HCT116 (cell line): ENCODE data around the gene KCTD17. TPM values are rescaled to one million over a fixed set of nuclear protein-coding genes. Genes with fewer than 3 reads are reported as not detected.

Source experiments
- ATAC-seq: fragments of 200-7000 bp; cut with Tn5 transposase; 2 replicates; pipeline ENCODE4 v1.9.1; 2020; ENCODE audit warnings: mild to moderate bottlenecking, moderate library complexity
- BruUV-seq: library from RNA; stranded (reverse); fragments of 400-500 nt; replicated peaks from 2 replicates; lab custom pipeline; 2021; lab: Mats Ljungman, UMichigan
- CTCF ChIA-PET: fragments of 300-600 bp; sonication (Branson Sonifier 250); formaldehyde crosslinking; loops from one replicate; lab custom pipeline; 2021; ENCODE audit warnings: antibody characterized with exemption; lab: Charles Lee
- POLR2A ChIA-PET: fragments of 300-600, 350-600 bp; sonication (Branson Sonifier 250); formaldehyde crosslinking; loops from one replicate; lab custom pipeline; 2021; ENCODE audit warnings: antibody characterized with exemption; lab: Charles Lee
- RAD21 ChIA-PET, 2 experiments: fragments of 300-600 bp; sonication (Branson Sonifier 250); formaldehyde crosslinking; loops; one replicate each; lab custom pipeline; 2023; ENCODE audit warnings: low total read pairs in 2 of 2; ENCODE audit not compliant: uncharacterized antibody in 2 of 2, unreplicated experiment in 2 of 2, low non-redundant PET in 1 of 2; lab: Charles Lee
- DNase-seq: peaks from one replicate; pipeline ENCODE4 v3.0.0-alpha.2; 2010; ENCODE audit warnings: low read depth, low spot score
- H2AFZ ChIP-seq: fragments of 200-600 bp; shearing (Covaris generic), sonication (generic); 2 replicates; pipeline ENCODE4 v1.6.1; 2017; ENCODE audit warnings: low read depth, mixed run types, mixed read lengths, antibody characterized with exemption, low read length; ENCODE audit not compliant: poor library complexity, severe bottlenecking
- H3K27ac ChIP-seq: 2 replicates; pipeline ENCODE4 v1.5.1; 2012; ENCODE audit warnings: low read depth, low read length
- H3K27me3 ChIP-seq: fragments of 200-600 bp; sonication (generic); 2 replicates; pipeline ENCODE4 v1.6.1; 2016; ENCODE audit warnings: mixed run types, low read length, mixed read lengths; ENCODE audit not compliant: insufficient read depth
- H3K36me3 ChIP-seq, 2 experiments: fragments of 200-500 bp in 1 of 2; fragments of 200-600 bp in 1 of 2; sonication (Bioruptor generic) in 1 of 2; sonication (generic) in 1 of 2; 2 replicates each; pipeline versions ENCODE4 v1.5.1 to v1.6.1; 2014 to 2016; ENCODE audit warnings: low read length in 2 of 2, inconsistent platforms in 1 of 2, mixed read lengths in 1 of 2, mixed run types in 1 of 2; ENCODE audit not compliant: insufficient read depth in 2 of 2, control insufficient read depth in 1 of 2
- H3K4me1 ChIP-seq, 2 experiments: fragments of 200-600 bp in 1 of 2; sonication (generic) in 1 of 2; 2 replicates each; pipeline versions ENCODE4 v1.5.1 to v1.6.1; 2012 to 2017; ENCODE audit warnings: low read length in 2 of 2, inconsistent platforms in 1 of 2, mild to moderate bottlenecking in 1 of 2, mixed read lengths in 1 of 2, mixed run types in 1 of 2, moderate library complexity in 1 of 2; ENCODE audit not compliant: insufficient read depth in 2 of 2, control insufficient read depth in 1 of 2
- H3K4me2 ChIP-seq: fragments of 200-600 bp; sonication (generic); 2 replicates; pipeline ENCODE4 v1.6.1; 2017; ENCODE audit warnings: mixed run types, low read length, mixed read lengths
- H3K4me3 ChIP-seq, 2 experiments: fragments of 200-600 bp in 1 of 2; sonication (generic) in 1 of 2; replicated peaks in 1 of 2; 2 replicates each; pipeline ENCODE4 v1.5.1; 2011 to 2016; ENCODE audit warnings: low read length in 2 of 2, control low read depth in 1 of 2, low read depth in 1 of 2, mild to moderate bottlenecking in 1 of 2, mixed read lengths in 1 of 2, mixed run types in 1 of 2
- H3K79me2 ChIP-seq: fragments of 200-600 bp; sonication (generic); 2 replicates; pipeline ENCODE4 v1.6.1; 2017; ENCODE audit warnings: mild to moderate bottlenecking, mixed run types, low read length, moderate library complexity, mixed read lengths; ENCODE audit not compliant: insufficient read depth
- H3K9ac ChIP-seq: fragments of 200-600 bp; sonication (generic); 2 replicates; pipeline ENCODE4 v1.6.1; 2016; ENCODE audit warnings: low read length, mixed read lengths
- H3K9me2 ChIP-seq: fragments of 200-600 bp; sonication (generic), shearing (Covaris generic); 2 replicates; pipeline ENCODE4 v1.6.1; 2017; ENCODE audit warnings: mixed run types, mild to moderate bottlenecking, moderate library complexity; ENCODE audit not compliant: insufficient read depth
- H3K9me3 ChIP-seq, 2 experiments: fragments of 200-500 bp in 1 of 2; fragments of 200-600 bp in 1 of 2; sonication (Bioruptor generic) in 1 of 2; sonication (generic) in 1 of 2; 2 replicates each; pipeline ENCODE4 v1.6.1; 2014 to 2017; ENCODE audit warnings: low read length in 2 of 2, mixed read lengths in 2 of 2, inconsistent platforms in 1 of 2, low read depth in 1 of 2, mild to moderate bottlenecking in 1 of 2, mixed run types in 1 of 2, moderate library complexity in 1 of 2; ENCODE audit not compliant: control insufficient read depth in 1 of 2, insufficient read depth in 1 of 2
- H4K20me1 ChIP-seq: fragments of 200-600 bp; sonication (generic), shearing (Covaris generic); 2 replicates; pipeline ENCODE4 v1.6.1; 2017; ENCODE audit warnings: mixed run types, mild to moderate bottlenecking, moderate library complexity; ENCODE audit not compliant: insufficient read depth
- CBX3 ChIP-seq: IDR thresholded peaks from 2 replicates; pipeline ENCODE4 v1.6.1; 2012; ENCODE audit warnings: low read depth
- ELF1 ChIP-seq: IDR thresholded peaks from 2 replicates; pipeline ENCODE4 v1.6.1; 2012; ENCODE audit warnings: low read depth, borderline replicate concordance
- FOSL1 ChIP-seq: IDR thresholded peaks from 2 replicates; pipeline ENCODE4 v1.6.1; 2012; ENCODE audit warnings: low read depth
- JUND ChIP-seq: IDR thresholded peaks from 2 replicates; pipeline ENCODE4 v1.6.1; 2012
- POLR2A ChIP-seq: IDR thresholded peaks from 2 replicates; pipeline ENCODE4 v1.7.0; 2011; ENCODE audit warnings: borderline replicate concordance; ENCODE audit not compliant: insufficient read depth, insufficient read length; ENCODE audit errors: extremely low read depth
- POLR2AphosphoS5 ChIP-seq: IDR thresholded peaks from 2 replicates; pipeline ENCODE4 v1.6.1; 2011; ENCODE audit warnings: mild to moderate bottlenecking, low read depth, low read length, moderate library complexity
- RAD21 ChIP-seq: IDR thresholded peaks from 2 replicates; pipeline ENCODE4 v1.6.1; 2012; ENCODE audit warnings: low read depth, mild to moderate bottlenecking
- SIN3A ChIP-seq: IDR thresholded peaks from 2 replicates; pipeline ENCODE4 v1.6.1; 2012; ENCODE audit warnings: low read depth
- SP1 ChIP-seq: IDR thresholded peaks from 2 replicates; pipeline ENCODE4 v1.6.1; 2012; ENCODE audit warnings: low read depth
- SRF ChIP-seq: IDR thresholded peaks from 2 replicates; pipeline ENCODE4 v1.6.1; 2012; ENCODE audit warnings: low read depth
- YY1 ChIP-seq: IDR thresholded peaks from 2 replicates; pipeline ENCODE4 v1.6.1; 2011; ENCODE audit warnings: low read length, low read depth, moderate library complexity, mild to moderate bottlenecking; ENCODE audit not compliant: insufficient replicate concordance; ENCODE audit errors: extremely low read depth
- intact Hi-C: fragments of 100-400 bp; cut with micrococcal nuclease; formaldehyde crosslinking; loops from 2 replicates; pipeline ENCODE4 v1.10.0; 2022
- total RNA-seq: library from RNA; stranded (reverse); gene quantifications from one replicate; pipeline ENCODE4 v1.2.1, GENCODE V29; 2021; ENCODE audit not compliant: unreplicated experiment
- TF ChIP-seq, protein P1 (sequence below): IDR thresholded peaks from 2 replicates; pipeline ENCODE4 v1.6.1; 2012; ENCODE audit warnings: low read depth
- TF ChIP-seq, protein P2 (sequence below), 3 experiments: fragments of 200-600 bp in 1 of 3; sonication (generic) in 1 of 3; IDR thresholded peaks in 2 of 3; conservative IDR thresholded peaks in 1 of 3; 2 replicates each; pipeline ENCODE4 v1.5.1; 2012 to 2017; ENCODE audit warnings: low read depth in 2 of 3, low read length in 2 of 3, antibody characterized with exemption in 1 of 3, borderline replicate concordance in 1 of 3, control low read depth in 1 of 3, mild to moderate bottlenecking in 1 of 3, mixed read lengths in 1 of 3, mixed run types in 1 of 3, moderate library complexity in 1 of 3; ENCODE audit not compliant: insufficient read depth in 1 of 3
- TF ChIP-seq, protein P3 (sequence below): IDR thresholded peaks from 2 replicates; pipeline ENCODE4 v1.6.1; 2011; ENCODE audit warnings: mild to moderate bottlenecking, low read length, moderate library complexity; ENCODE audit not compliant: insufficient replicate concordance; ENCODE audit errors: extremely low read depth

Gene KCTD17
- total RNA-seq, 1 experiment from 2014 or later, result 23.4 TPM

GRCh38 chr22:37032134-37032534 lies 19.4 kb upstream of the KCTD17 start:
- ChIA-PET RAD21 (no interaction called here), CTCF (interaction anchor here (1.2 to 6.4 kb wide), 2 partner anchors 10 to 13 kb away, joined by 4 to 33 read pairs; no protein-coding TSS in a partner anchor), POLR2A (no interaction called here)
- Histone ChIP-seq H2AFZ (no peak overlapping the region), H3K9me2 (no peaks in the 10 kb centered on the region), H3K79me2 (no peaks in the 10 kb centered on the region), H3K27ac (no peak overlapping the region), H3K27me3 (no peaks in the 10 kb centered on the region), H3K9me3 (no peaks in the 10 kb centered on the region), H3K4me1 (peaks cover 4 to 15% of the 10 kb centered on the region in 2 experiments; a peak in 3 of 4 replicates), H3K4me3 (no peak overlapping the region), H4K20me1 (no peaks in the 10 kb centered on the region), H3K4me2 (no peak overlapping the region), H3K36me3 (peaks cover 3 to 9% of the 10 kb centered on the region in 2 experiments), H3K9ac (no peak overlapping the region)
- BruUV-seq, result TSS peak; percentile 4
- intact Hi-C loops, result no loop called here
- DNase-seq, result no peak
- no peak for ATAC-seq
- TF ChIP-seq FOSL1, result no peak
- no peak for TF ChIP-seq SIN3A
- TF ChIP-seq SP1, result no peak
- TF ChIP-seq SRF, result no peak
- no peak for TF ChIP-seq POLR2AphosphoS5
- TF ChIP-seq JUND, result no peak
- TF ChIP-seq, protein P1, sequence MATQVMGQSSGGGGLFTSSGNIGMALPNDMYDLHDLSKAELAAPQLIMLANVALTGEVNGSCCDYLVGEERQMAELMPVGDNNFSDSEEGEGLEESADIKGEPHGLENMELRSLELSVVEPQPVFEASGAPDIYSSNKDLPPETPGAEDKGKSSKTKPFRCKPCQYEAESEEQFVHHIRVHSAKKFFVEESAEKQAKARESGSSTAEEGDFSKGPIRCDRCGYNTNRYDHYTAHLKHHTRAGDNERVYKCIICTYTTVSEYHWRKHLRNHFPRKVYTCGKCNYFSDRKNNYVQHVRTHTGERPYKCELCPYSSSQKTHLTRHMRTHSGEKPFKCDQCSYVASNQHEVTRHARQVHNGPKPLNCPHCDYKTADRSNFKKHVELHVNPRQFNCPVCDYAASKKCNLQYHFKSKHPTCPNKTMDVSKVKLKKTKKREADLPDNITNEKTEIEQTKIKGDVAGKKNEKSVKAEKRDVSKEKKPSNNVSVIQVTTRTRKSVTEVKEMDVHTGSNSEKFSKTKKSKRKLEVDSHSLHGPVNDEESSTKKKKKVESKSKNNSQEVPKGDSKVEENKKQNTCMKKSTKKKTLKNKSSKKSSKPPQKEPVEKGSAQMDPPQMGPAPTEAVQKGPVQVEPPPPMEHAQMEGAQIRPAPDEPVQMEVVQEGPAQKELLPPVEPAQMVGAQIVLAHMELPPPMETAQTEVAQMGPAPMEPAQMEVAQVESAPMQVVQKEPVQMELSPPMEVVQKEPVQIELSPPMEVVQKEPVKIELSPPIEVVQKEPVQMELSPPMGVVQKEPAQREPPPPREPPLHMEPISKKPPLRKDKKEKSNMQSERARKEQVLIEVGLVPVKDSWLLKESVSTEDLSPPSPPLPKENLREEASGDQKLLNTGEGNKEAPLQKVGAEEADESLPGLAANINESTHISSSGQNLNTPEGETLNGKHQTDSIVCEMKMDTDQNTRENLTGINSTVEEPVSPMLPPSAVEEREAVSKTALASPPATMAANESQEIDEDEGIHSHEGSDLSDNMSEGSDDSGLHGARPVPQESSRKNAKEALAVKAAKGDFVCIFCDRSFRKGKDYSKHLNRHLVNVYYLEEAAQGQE, result no peak
- no peak for TF ChIP-seq YY1
- TF ChIP-seq CBX3, result no peak
- no peak for TF ChIP-seq POLR2A
- TF ChIP-seq, protein P2, sequence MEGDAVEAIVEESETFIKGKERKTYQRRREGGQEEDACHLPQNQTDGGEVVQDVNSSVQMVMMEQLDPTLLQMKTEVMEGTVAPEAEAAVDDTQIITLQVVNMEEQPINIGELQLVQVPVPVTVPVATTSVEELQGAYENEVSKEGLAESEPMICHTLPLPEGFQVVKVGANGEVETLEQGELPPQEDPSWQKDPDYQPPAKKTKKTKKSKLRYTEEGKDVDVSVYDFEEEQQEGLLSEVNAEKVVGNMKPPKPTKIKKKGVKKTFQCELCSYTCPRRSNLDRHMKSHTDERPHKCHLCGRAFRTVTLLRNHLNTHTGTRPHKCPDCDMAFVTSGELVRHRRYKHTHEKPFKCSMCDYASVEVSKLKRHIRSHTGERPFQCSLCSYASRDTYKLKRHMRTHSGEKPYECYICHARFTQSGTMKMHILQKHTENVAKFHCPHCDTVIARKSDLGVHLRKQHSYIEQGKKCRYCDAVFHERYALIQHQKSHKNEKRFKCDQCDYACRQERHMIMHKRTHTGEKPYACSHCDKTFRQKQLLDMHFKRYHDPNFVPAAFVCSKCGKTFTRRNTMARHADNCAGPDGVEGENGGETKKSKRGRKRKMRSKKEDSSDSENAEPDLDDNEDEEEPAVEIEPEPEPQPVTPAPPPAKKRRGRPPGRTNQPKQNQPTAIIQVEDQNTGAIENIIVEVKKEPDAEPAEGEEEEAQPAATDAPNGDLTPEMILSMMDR (IDR thresholded peaks at IDR 0.05 in 2 of 3, conservative IDR thresholded peaks at IDR 0.05 in 1 of 3; ENCODE audit: borderline replicate concordance in 1 of 3, insufficient read depth in 1 of 3, low read depth in 2 of 3, low read length in 2 of 3), result no peak
- TF ChIP-seq RAD21, result no peak
- TF ChIP-seq, protein P3, sequence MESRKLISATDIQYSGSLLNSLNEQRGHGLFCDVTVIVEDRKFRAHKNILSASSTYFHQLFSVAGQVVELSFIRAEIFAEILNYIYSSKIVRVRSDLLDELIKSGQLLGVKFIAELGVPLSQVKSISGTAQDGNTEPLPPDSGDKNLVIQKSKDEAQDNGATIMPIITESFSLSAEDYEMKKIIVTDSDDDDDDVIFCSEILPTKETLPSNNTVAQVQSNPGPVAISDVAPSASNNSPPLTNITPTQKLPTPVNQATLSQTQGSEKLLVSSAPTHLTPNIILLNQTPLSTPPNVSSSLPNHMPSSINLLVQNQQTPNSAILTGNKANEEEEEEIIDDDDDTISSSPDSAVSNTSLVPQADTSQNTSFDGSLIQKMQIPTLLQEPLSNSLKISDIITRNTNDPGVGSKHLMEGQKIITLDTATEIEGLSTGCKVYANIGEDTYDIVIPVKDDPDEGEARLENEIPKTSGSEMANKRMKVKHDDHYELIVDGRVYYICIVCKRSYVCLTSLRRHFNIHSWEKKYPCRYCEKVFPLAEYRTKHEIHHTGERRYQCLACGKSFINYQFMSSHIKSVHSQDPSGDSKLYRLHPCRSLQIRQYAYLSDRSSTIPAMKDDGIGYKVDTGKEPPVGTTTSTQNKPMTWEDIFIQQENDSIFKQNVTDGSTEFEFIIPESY, result no peak
- TF ChIP-seq ELF1, result no peak
